Bronchial epithelial cell (primary cell): ENCODE measurements around the gene SSX7. TPM values are rescaled to one million over a fixed set of nuclear protein-coding genes. Genes with fewer than 3 reads are reported as not detected.

ENCODE experiments used
- DNase-seq: peaks from one replicate; pipeline ENCODE4 v3.0.0-alpha.2; 2010; ENCODE audit warnings: low read depth
- FAIRE-seq: peaks from 2 replicates; lab custom pipeline; 2011; peaks lifted over from hg19 to GRCh38; lab: Jason Lieb, UNC
- H3K27me3 ChIP-seq: 2 replicates; pipeline ENCODE4 v1.5.1; 2011; ENCODE audit warnings: low read length; ENCODE audit not compliant: control insufficient read depth, insufficient read depth
- H3K36me3 ChIP-seq: 2 replicates; pipeline ENCODE4 v1.5.1; 2011; ENCODE audit warnings: low read length; ENCODE audit not compliant: control insufficient read depth, insufficient read depth
- H3K4me3 ChIP-seq: 2 replicates; pipeline ENCODE4 v1.5.1; 2011; ENCODE audit warnings: mild to moderate bottlenecking, low read depth, low read length, control low read depth
- total RNA-seq: library from RNA; depleted of rRNA; stranded (reverse); fragments of >200 nt; gene quantifications from 2 replicates; pipeline ENCODE4 v1.2.1, GENCODE V29; 2014
- TF ChIP-seq, protein P1 (sequence below): IDR thresholded peaks from 2 replicates; pipeline ENCODE4 v1.5.1; 2011; ENCODE audit warnings: mild to moderate bottlenecking, moderate library complexity, low read length, control low read depth, inconsistent platforms; ENCODE audit not compliant: insufficient read depth, severe bottlenecking

The SSX7 gene
- total RNA-seq, 1 donor from 2014 or later = not detected

- no peaks in the 10 kb centered on the region for H3K27me3 ChIP-seq
- DNase-seq (no peak), FAIRE-seq (no peak)
- no peak overlapping the region for H3K4me3 ChIP-seq
- TF ChIP-seq, protein P1, sequence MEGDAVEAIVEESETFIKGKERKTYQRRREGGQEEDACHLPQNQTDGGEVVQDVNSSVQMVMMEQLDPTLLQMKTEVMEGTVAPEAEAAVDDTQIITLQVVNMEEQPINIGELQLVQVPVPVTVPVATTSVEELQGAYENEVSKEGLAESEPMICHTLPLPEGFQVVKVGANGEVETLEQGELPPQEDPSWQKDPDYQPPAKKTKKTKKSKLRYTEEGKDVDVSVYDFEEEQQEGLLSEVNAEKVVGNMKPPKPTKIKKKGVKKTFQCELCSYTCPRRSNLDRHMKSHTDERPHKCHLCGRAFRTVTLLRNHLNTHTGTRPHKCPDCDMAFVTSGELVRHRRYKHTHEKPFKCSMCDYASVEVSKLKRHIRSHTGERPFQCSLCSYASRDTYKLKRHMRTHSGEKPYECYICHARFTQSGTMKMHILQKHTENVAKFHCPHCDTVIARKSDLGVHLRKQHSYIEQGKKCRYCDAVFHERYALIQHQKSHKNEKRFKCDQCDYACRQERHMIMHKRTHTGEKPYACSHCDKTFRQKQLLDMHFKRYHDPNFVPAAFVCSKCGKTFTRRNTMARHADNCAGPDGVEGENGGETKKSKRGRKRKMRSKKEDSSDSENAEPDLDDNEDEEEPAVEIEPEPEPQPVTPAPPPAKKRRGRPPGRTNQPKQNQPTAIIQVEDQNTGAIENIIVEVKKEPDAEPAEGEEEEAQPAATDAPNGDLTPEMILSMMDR = no peak
- no peaks in the 10 kb centered on the region for H3K36me3 ChIP-seq
Observed at GRCh38 chrX:52598886-52599285, 55.8 kb downstream of the SSX7 start.

GRCh38 chrX:52594658-52595057, 60.0 kb downstream of the SSX7 start:
- Histone ChIP-seq H3K27me3 (no peaks in the 10 kb centered on the region), H3K4me3 (no peak overlapping the region), H3K36me3 (no peaks in the 10 kb centered on the region)
- TF ChIP-seq, protein P1 = no peak
- DNase-seq (no peak), FAIRE-seq (no peak)

Other genes starting within 250 kb of the SSX7 start
- not detected in 2 replicates for gene XAGE1A, start 159.1 kb downstream of the SSX7 start, total RNA-seq
- not detected in 2 replicates for gene XAGE1B, start 137.8 kb downstream of the SSX7 start, total RNA-seq
- gene SSX2, start 52.3 kb upstream of the SSX7 start, total RNA-seq = not detected in 2 replicates
- not detected in 2 replicates for gene SSX2B, start 96.4 kb upstream of the SSX7 start, total RNA-seq
- not detected in 2 replicates for gene SPANXN5, start 142.5 kb upstream of the SSX7 start, total RNA-seq
- gene XAGE5, start 156.4 kb upstream of the SSX7 start, total RNA-seq = not detected in 2 replicates
- gene XAGE3, start 213.2 kb upstream of the SSX7 start, total RNA-seq = not detected in 2 replicates
- gene FAM156B, start 242.4 kb upstream of the SSX7 start, total RNA-seq = 6.8 and 7.7 TPM in 2 replicates